ENCODE results near the gene PROB1. TPM values are rescaled to one million over a fixed set of nuclear protein-coding genes. Genes with fewer than 3 reads are reported as not detected.

PROB1 gene
- total RNA-seq, 1 donor from 2014 or later: 0.86 TPM

DNA sequence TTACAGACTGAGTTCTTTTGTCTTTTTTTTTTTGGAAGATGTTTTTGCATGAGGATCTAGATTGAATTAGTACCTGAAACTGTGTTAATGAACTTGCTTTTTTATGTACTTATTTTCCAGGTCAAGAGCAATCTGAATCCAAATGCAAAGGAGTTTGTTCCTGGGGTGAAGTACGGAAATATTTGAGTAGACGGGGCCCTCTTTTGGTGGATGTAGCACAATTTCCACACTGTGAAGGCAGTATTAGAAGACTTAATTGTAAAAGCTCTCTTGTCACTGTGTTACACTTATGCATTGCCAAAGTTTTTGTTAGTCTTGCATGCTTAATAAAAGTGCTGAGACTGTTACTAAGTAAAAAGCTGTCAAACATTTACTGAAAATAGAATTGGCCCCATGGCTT lies 26.3 kb downstream of the PROB1 start:
- Histone ChIP-seq H3K27me3 (ENCODE audit: low read depth) (no peaks in the 10 kb centered on the region), H3K4me1 (no peaks in the 10 kb centered on the region), H3K27ac (no peak overlapping the region), H3K9me3 (no peaks in the 10 kb centered on the region), H3K36me3 (peaks cover 96% of the 10 kb centered on the region), H3K4me3 (no peak overlapping the region)
- TF ChIP-seq, protein P1, sequence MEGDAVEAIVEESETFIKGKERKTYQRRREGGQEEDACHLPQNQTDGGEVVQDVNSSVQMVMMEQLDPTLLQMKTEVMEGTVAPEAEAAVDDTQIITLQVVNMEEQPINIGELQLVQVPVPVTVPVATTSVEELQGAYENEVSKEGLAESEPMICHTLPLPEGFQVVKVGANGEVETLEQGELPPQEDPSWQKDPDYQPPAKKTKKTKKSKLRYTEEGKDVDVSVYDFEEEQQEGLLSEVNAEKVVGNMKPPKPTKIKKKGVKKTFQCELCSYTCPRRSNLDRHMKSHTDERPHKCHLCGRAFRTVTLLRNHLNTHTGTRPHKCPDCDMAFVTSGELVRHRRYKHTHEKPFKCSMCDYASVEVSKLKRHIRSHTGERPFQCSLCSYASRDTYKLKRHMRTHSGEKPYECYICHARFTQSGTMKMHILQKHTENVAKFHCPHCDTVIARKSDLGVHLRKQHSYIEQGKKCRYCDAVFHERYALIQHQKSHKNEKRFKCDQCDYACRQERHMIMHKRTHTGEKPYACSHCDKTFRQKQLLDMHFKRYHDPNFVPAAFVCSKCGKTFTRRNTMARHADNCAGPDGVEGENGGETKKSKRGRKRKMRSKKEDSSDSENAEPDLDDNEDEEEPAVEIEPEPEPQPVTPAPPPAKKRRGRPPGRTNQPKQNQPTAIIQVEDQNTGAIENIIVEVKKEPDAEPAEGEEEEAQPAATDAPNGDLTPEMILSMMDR (IDR thresholded peaks at IDR 0.05): no peak
- ATAC-seq: no peak
- intact Hi-C loops (cut with DNase I): no loop called here
- no peak for DNase-seq

GRCh38 chr5:139364466-139364865 lies 30.4 kb downstream of the PROB1 start:
- H3K4me1 ChIP-seq: no peaks in the 10 kb centered on the region
- DNase-seq: no peak
- H3K9me3 ChIP-seq: no peaks in the 10 kb centered on the region
- no peak overlapping the region for H3K27ac ChIP-seq
- ATAC-seq: no peak
- H3K4me3 ChIP-seq: no peak overlapping the region
- TF ChIP-seq, protein P1 (IDR thresholded peaks at IDR 0.05): no peak
- H3K36me3 ChIP-seq: peaks cover 66% of the 10 kb centered on the region
- H3K27me3 ChIP-seq (ENCODE audit: low read depth): no peaks in the 10 kb centered on the region
- intact Hi-C loops (cut with DNase I): no loop called here

GRCh38 chr5:139363937-139364336 lies 31.0 kb downstream of the PROB1 start:
- intact Hi-C loops (cut with DNase I): no loop called here
- H3K9me3 ChIP-seq: no peaks in the 10 kb centered on the region
- H3K4me3 ChIP-seq: no peak overlapping the region
- ATAC-seq: no peak
- H3K4me1 ChIP-seq: peaks cover 2% of the 10 kb centered on the region
- DNase-seq: no peak
- H3K27ac ChIP-seq: no peak overlapping the region
- H3K36me3 ChIP-seq: peaks cover 61% of the 10 kb centered on the region
- no peaks in the 10 kb centered on the region for H3K27me3 ChIP-seq (ENCODE audit: low read depth)
- TF ChIP-seq, protein P1 (IDR thresholded peaks at IDR 0.05): no peak

DNA sequence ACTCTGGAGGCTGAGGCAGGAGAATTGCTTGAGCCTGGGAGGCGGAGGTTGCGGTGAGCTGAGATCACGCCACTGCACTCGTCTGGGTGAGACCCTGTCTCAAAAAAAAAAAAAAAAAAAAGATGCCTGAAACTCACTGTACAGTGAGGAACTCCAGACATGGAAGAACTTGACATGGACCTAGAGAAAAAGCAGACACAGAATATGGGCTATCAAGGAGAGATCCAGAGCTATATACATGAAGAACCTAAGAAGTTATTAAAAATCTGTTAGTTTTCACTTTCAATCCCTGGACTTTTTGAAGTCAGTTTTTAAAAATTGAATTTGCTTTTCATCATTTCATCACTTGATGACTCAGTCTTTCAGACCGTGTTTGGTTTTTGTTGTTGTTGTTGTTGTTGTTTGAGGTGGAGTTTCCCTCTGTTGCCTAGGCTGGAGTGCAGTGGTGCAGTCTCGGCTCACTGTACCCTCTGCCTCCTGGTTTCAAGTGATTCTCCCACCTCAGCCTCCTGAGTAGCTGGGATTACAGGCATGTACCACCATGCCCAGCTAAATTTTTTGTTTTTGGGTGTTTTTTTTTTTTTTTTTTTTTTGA lies 33.0 kb downstream of the PROB1 start:
- intact Hi-C loops (cut with DNase I): no loop called here
- no peak for DNase-seq
- Histone ChIP-seq H3K36me3 (peaks cover 41% of the 10 kb centered on the region), H3K4me1 (peaks cover 17% of the 10 kb centered on the region), H3K4me3 (no peak overlapping the region), H3K27ac (no peak overlapping the region), H3K9me3 (no peaks in the 10 kb centered on the region), H3K27me3 (ENCODE audit: low read depth) (no peaks in the 10 kb centered on the region)
- TF ChIP-seq, protein P1 (IDR thresholded peaks at IDR 0.05): no peak
- ATAC-seq: no peak

GRCh38 chr5:139360384-139360783 lies 34.5 kb downstream of the PROB1 start:
- H3K27ac ChIP-seq: no peak overlapping the region
- no peaks in the 10 kb centered on the region for H3K9me3 ChIP-seq
- DNase-seq (no peak), ATAC-seq (no peak)
- intact Hi-C loops (cut with DNase I): no loop called here
- peaks cover 28% of the 10 kb centered on the region for H3K36me3 ChIP-seq
- H3K4me1 ChIP-seq: peaks cover 18% of the 10 kb centered on the region
- no peak overlapping the region for H3K4me3 ChIP-seq
- no peaks in the 10 kb centered on the region for H3K27me3 ChIP-seq (ENCODE audit: low read depth)
- TF ChIP-seq, protein P1 (IDR thresholded peaks at IDR 0.05): no peak
